Measurements from ENCODE around the gene UGT1A6.
"Not testable (repeated sequence)": the region's sequence is repeated elsewhere in the genome, so short reads cannot be mapped to it uniquely, and the experiment has no call there.

Gene UGT1A6

GRCh38 chr2:233699424-233700027, 6.8 kb downstream of the UGT1A6 start:
- TF ChIP-seq CTCF (IDR thresholded peaks at IDR 0.05; ENCODE audit: low read depth, low read length): no peak
- no peak for DNase-seq (ENCODE audit: extremely low read depth, low read depth)

DNA sequence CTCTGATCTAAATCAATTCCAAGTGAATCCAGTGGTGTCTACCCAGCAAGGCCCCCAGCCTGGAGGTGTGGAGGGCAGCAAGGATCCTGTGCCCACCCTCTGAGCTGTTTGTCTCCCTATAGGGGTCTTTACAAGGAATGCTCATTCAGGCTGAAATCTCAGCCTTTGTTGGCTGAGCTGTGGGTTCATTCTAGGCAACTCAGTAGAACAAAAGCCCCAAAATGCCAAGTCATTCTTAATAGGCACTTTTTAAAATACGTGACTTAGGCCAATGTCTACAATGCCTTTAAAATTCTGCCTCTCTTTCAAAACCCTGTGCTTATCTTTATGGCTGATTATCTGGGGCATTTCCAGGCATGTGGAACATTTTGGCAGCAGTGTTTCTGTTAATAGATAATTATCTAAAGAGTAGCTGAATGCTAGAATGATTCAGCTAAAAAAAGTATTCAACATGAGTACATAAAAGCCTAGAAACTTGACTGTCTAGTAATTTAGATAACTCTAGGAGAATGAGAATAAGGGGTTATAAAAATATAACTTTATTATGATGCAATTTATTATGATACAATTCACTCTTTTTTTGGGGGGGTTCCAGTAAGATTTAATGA, 7.4 kb downstream of the UGT1A6 start:
- DNase-seq (ENCODE audit: extremely low read depth, low read depth): peak; percentile 64
- no peak for TF ChIP-seq CTCF (IDR thresholded peaks at IDR 0.05; ENCODE audit: low read depth, low read length)

DNA sequence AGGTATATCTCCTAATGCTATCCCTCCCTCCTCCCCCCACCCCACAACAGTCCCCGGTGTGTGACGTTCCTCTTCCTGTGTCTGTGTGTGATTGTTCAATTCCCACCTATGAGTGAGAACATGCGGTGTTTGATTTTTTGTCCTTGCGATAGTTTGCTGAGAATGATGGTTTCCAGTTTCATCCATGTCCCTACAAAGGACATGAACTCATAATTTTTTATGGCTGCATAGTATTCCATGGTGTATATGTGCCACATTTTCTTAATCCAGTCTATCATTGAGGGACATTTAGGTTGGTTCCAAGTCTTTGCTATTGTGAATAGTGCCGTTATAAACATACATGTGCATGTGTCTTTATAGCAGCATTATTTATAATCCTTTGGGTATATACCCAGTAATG, 8.2 kb downstream of the UGT1A6 start:
- DNase-seq (ENCODE audit: extremely low read depth, low read depth): not testable (repeated sequence)

DNA sequence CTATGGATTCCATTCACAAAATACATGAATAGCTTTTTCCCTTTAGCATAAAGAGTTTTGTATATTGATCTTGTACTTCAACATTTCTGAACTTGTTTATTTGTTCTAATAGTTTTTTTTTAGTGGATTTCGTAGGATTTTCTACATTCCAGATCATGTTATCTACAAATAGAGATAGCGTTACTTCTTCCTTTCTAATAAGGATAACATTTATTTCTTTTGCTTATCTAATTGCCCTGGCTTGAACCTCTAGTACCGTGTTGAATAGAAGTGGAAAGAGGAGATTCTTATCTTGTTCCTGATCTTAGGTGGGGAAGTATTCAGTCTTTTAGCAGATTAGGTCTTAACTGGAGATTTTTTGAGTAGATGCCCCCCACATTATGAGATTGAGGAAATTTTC, 9.5 kb downstream of the UGT1A6 start:
- DNase-seq (ENCODE audit: extremely low read depth, low read depth): no peak
- no peak for TF ChIP-seq CTCF (IDR thresholded peaks at IDR 0.05; ENCODE audit: low read depth, low read length)

DNA sequence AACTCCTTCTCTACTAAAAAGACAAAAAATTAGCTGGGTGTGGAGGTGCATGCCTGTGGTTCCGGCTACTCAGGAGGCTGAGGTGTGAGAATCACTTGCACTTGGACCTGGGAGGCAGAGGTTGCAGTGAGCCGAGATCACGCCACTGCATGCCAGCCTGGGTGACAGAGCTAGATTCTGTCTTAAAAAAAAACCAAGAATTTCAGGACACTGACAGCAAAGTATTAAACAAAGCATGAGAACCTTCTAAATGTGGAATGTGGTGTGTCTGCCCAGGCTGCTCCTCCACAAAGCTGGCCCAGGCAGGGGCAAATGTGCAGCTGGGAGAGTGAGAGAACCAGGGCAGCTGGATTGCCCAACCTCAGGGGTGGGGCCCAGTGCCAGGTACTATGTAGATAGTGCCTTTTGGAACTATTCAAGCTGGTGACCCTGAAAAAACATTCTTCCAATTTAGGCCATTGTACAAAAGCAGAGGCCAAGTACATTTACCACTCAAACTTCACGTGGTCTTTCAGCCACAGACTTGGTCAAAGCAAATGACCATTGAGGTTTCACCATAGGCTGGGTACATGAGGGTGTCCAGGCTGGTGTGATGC, 13.3 kb downstream of the UGT1A6 start:
- no peak for TF ChIP-seq CTCF (IDR thresholded peaks at IDR 0.05; ENCODE audit: low read depth, low read length)
- DNase-seq (ENCODE audit: extremely low read depth, low read depth): no peak

DNA sequence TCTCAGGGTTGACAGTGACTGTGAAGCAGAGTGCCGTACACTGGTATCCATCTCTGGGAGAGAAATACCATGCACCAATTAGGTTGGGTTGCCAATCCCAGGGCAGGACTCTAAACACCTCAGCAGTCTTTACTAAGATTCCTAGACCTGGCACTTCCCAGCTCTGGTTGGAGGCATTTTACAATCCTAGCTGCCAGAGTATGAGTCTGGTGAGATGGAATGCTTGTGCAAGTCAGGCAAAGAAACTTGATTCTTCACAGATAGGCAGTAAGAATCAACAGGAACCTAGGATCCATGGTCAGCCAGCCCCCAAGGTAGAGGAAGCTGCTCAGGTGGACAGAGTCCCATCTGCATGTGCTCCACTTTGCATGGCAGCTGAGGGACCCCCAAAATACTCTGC, 14.0 kb downstream of the UGT1A6 start:
- peak; percentile 8 for DNase-seq (ENCODE audit: extremely low read depth, low read depth)

GRCh38 chr2:233707940-233708644, 15.4 kb downstream of the UGT1A6 start:
- DNase-seq (ENCODE audit: extremely low read depth, low read depth): no peak
- TF ChIP-seq CTCF (IDR thresholded peaks at IDR 0.05; ENCODE audit: low read depth, low read length): no peak

More for the DNA sequence above, 14.0 kb downstream of the UGT1A6 start:
- TF ChIP-seq CTCF (IDR thresholded peaks at IDR 0.05; ENCODE audit: low read depth, low read length): no peak

All from AG09319 (cell line).